HG02610 (cell line): ENCODE data around the gene TBC1D7.

Source experiments
- ATAC-seq: cut with Tn5 transposase; IDR thresholded peaks from one replicate; pipeline ENCODE4 v1.9.1; 2021; ENCODE audit warnings: mild to moderate bottlenecking, moderate library complexity; ENCODE audit not compliant: unreplicated experiment

The TBC1D7 gene

DNA sequence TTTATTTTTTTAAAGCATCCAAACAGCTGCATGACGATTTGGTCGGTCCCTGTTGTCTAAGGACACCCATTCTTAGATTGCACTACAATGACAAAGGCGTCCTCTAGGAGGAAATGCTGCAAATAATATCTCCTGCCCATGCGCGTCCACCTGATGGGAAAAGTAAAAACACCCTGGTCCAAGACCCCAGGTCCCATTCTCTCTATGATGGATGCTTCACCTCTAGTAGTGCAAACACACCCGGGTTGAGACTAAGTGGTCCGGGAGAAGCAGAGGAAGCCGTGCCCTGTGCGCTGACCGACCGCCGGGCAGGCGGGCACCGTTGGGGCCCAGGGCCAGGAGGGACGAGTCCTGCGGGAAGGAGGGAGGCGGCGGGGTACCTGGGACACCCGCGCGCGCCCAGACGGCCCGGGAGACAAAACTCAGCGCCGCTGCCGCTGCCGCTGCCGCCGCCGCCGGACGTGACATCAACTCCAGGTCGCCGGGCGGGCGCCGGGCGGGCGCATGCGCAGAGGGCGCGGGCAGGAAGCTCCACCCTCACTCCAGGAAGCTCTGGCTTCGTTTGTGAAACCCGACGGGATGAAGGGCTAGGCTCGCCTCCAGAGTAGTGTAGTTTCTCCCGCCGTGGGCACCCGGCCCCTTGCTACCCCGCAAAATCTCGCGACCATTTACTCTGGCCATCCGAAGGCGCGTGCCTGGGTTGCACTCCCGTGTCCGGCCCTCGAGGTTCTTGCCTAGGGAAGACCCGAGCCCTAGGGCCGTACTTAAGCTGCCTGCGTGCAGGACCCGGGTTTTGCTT is at the start of gene TBC1D7:
Gene TBC1D7, minus strand, starts transcription at position 462 of the 799 bp plus-strand sequence. CDS start 1,639 bp downstream, outside the sequence.
- ATAC-seq, result peak; percentile 87

DNA sequence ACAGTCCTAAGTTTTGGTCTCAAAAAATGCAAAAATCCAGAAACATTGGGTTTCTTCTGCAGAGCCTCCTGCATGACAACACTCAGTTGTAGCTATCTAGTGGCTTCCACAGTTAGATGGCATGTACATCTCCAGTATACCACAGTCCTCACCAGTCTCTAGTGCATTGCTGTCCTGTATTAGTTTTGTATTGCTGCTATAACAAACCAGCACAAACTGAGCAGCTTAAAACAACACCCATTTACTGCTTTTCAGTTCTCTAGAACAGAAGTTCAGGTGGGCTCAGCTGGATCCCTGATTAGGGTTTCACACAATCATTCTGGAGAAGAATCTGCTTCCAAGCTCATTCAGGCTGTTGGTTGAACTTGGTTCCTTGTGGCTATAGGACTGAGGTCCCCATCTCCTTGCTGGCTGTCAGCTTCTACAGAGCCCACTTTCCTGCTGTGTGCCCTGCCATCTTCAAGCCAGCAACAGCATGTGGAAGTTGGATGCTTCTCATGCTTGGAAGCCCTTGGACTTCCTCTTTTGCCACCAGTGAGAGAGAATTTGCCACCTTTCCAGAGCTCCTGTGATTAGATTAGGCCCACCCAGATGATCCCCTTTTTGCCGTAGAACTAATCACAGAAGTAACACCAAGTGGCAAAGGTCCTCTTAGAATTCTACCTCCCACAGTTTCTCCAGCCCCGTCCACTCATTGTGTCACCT is 48.9 kb upstream of the TBC1D7 start:
- no peak for ATAC-seq

- ATAC-seq, result peak; percentile 82
Measured at GRCh38 chr6:13375360-13375878, 47.1 kb upstream of the TBC1D7 start.

GRCh38 chr6:13373919-13374318 is 45.6 kb upstream of the TBC1D7 start:
- ATAC-seq, result no peak

- ATAC-seq, result no peak
Measured at GRCh38 chr6:13373488-13373886, 45.1 kb upstream of the TBC1D7 start.

- ATAC-seq, result no peak
Measured at GRCh38 chr6:13372688-13373487, 44.6 kb upstream of the TBC1D7 start.

GRCh38 chr6:13372076-13372475 is 43.7 kb upstream of the TBC1D7 start:
- no peak for ATAC-seq

DNA sequence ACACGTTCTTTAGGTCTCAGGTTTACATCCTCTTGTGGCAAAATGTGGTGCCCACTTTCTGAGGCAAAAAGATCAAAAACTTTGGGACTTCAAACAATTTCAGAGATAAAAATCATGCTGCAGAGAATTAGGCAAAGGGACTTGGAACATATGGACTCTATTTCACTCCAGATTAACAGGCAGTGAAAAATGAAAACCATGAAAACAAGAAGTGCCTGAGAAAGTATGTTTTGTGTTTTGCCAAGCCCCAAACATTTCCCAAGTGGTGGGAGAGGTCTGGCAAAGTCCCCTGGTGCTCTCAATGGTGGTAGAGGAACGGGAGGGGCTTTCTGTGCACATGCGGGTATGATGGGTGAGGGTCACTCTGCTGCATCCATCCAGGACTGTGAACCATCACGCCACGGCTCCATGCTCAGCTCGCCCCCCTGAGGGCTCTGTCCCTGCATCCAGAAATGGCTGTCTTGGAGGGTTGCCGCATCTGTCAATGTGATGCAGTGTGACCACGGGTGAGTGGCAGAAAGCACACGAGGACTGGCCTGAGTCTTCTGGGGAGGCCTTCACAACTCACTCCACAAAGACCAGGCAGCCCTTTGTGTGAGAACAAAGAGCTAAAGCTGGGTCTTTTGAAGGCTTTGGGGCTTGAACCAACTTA is 43.2 kb upstream of the TBC1D7 start:
- ATAC-seq, result no peak

DNA sequence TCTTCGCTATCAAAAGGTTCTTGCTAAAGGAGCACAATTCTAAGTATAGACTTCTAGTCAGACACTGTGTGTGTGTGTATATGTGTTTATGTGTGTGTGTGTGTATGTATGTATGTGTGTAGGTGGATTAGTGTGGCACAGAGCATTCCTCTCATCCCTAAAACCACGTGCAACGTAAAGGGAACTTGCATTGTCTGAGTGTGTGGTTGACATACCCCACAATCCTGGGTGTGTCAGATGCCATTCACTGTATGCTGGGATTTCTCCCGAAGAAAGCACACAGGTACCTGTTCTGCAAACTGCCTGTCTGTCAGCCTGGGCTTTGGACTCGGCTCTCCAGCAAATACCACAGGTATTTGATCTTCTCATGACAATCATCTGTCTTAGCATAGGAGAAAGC is 42.3 kb upstream of the TBC1D7 start:
- ATAC-seq, result no peak

DNA sequence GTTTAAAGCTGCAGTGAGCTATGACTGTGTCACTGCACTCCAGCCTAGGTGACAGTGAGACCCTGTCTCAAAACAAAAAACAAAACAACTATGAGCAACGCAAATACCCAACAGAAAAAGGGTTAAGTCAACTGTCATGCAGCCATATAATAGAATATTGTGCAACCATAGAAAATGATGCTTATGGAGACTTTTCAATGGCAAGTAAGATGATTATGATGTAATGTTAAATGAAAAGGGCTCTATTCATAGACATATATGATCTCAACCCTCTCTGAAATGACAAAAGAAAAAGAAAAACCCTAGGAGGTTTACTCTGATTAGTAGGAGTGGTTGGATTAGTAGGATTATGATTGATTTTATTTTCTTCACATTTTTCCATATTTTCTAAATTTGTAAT is 41.3 kb upstream of the TBC1D7 start:
- ATAC-seq, result no peak

DNA sequence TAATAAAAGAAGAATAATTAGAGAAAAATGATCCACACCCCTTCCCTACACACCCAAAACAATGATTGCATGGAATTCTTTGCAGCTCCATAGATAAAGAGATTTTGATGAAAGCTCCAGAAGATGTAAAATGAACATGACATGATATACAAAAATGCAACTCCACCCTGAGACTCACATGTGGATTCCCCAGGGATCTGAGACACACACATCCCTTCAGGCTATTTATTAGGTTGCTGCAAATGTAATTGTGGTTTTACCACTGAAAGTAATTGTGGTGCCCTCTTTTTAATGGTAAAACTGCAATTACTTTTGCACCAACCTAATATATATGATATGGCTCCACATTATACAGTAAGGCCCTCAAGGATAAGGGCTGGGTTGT is 40.4 kb upstream of the TBC1D7 start:
- no peak for ATAC-seq

GRCh38 chr6:13368079-13368730 is 39.9 kb upstream of the TBC1D7 start:
- no peak for ATAC-seq

GRCh38 chr6:13367396-13367795 is 39.1 kb upstream of the TBC1D7 start:
- ATAC-seq, result no peak

DNA sequence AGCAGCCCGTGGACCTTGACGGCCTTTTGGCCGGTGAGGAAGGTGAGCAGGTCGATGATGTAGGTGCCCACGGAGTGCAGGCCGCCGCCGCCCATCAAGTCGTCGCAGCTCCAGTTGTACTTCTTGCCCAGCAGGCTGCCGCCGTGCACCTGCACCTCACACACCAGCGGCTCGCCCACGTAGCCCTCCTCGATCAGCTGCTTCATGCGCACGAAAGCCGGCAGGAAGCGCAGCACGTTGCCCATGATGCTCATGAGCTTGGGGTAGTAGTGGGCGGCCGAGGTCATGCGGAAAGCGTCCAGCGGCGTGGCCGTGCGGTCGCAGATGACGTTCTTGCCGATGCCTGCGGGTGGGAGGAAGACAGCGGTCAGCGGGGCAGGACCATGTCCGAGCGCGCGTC is 37.0 kb upstream of the TBC1D7 start:
- no peak for ATAC-seq

GRCh38 chr6:13364842-13365241 is 36.5 kb upstream of the TBC1D7 start:
- ATAC-seq, result no peak

DNA sequence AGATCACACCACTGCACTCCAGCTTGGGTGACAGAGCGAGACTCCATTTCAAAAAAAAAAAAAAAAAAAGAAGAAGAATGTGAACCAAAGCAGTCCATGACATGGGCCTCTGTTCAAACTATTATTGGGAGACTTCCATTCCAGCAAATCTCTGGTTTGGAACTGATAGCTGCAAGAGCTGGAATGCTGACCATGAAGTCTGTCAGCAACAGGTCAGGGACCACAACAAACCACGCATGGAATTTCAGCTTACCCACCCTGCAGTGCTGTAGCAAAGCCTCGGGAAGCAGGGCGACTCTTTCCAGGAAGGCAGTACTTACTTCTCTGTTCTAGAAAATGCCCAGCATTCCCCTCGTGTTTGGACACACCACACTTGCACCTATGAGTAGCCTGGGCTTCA is 34.1 kb upstream of the TBC1D7 start:
- ATAC-seq, result no peak

DNA sequence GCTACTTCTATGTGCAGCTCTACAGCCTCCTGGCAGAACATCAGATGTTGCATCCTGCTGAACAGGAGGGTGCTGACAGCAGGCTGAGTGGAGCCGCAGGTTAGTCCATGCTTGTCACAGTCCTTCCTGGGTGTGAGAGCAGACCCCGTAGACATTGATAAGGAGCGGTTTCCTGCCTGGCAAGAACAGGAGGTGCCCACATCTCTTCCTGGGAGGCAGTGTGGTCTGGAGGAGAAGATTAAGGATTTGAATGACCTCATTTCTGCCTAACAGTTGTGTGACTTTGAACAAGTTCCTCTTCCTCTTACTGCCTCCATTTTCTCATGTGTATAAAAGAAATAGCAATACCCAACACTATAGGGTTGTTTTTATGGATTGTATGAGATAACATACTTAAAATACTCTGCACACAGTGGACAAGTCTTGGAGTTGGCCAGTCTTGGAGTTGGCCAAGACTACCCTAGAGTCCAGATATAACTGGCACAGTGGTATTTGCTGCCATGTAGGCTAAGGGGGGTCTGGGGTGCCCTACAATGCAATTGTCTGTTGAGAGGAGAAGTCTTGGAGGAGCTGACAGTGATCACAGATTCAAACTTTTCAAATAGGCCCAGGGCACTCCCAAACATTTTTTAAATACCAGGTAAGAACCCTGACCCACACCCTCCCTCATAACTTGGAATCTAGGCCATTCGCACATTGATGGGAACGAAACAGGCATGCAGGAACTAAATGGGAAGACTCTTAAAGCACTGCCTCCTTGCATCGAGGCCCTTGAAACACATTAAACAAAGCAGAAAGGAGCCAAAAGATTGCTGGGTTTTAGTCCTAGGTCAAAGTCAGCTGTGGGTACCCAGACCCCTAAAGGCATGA is 32.6 kb upstream of the TBC1D7 start:
- no peak for ATAC-seq

DNA sequence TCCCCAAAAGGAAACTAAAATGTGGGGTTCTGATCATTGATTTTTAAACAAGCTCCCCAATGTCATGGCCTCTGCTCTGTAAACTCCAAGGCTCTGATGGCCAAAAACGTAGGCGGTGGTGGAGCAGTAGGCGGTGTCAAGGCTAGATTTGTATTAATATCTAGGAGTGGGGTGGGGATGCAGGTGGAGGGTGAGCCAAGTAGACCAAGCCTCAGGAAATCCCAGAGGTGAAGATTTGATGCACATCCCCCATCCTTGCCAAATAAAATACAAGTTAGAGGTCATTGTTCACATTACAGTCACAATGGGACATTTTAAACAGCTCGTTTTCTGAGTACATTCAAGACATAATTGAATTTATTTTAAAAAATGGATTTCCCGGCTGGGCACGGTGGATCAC is 30.9 kb upstream of the TBC1D7 start:
- no peak for ATAC-seq

DNA sequence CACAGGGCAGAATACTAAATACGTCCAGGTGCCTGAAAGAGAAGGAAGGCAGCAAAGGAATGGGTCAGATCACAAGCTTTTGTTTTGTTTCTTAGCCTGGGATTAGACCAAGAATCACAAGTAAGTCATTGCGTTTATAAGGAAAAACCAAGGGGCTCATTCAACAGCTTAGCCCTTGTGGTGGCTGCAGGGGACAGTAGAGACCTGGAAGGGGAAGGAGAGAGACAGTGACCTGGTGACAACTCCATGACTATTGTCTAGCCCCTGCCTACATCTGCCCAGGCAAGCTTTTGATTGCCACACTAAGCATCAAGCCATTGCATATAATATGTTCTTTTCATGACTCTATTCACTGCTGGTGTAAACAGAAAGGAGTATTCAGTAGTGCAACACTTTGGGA is 30.2 kb upstream of the TBC1D7 start:
- ATAC-seq, result no peak
